HepG2 (cell line): Measurements from ENCODE around the gene PLPPR2. TPM values are rescaled to one million over a fixed set of nuclear protein-coding genes. Genes with fewer than 3 reads are reported as not detected.

Experiments used
- AKNA ChIP-seq: sonication (generic); formaldehyde crosslinking; IDR thresholded peaks from 2 replicates; pipeline ENCODE4 v1.4.0; 2020; ENCODE audit warnings: missing genetic modification reagents, borderline replicate concordance
- ASH2L ChIP-seq: fragments of 300-600, 200-600 bp; sonication (generic); IDR thresholded peaks from 2 replicates; pipeline ENCODE4 v1.7.0; 2017; ENCODE audit warnings: low read depth, mild to moderate bottlenecking, moderate library complexity, mixed read lengths, low read length; ENCODE audit not compliant: insufficient read length
- HNF1A ChIP-seq, 2 experiments: sonication (generic) in 1 of 2; formaldehyde crosslinking in 1 of 2; IDR thresholded peaks; 2 replicates each; pipeline versions ENCODE4 v1.4.0 to v1.6.1; 2016 to 2020; ENCODE audit warnings: borderline replicate concordance in 1 of 2, low read depth in 1 of 2, mild to moderate bottlenecking in 1 of 2, missing genetic modification reagents in 1 of 2
- KMT2A ChIP-seq: sonication (generic); formaldehyde crosslinking; IDR thresholded peaks from 2 replicates; pipeline ENCODE4 v1.4.0; 2020; ENCODE audit warnings: missing genetic modification reagents
- PREB ChIP-seq: sonication (generic); formaldehyde crosslinking; IDR thresholded peaks from 2 replicates; pipeline ENCODE4 v1.4.0; 2020; ENCODE audit warnings: missing genetic modification reagents
- RAD51 ChIP-seq: fragments of 450-650 bp; IDR thresholded peaks from 2 replicates; pipeline ENCODE4 v1.6.1; 2016; ENCODE audit warnings: borderline replicate concordance
- RORA ChIP-seq: sonication (generic); formaldehyde crosslinking; IDR thresholded peaks from 2 replicates; pipeline ENCODE4 v1.5.0; 2020; ENCODE audit warnings: mild to moderate bottlenecking, missing genetic modification reagents, moderate library complexity
- ZBTB37 ChIP-seq: sonication (generic); formaldehyde crosslinking; IDR thresholded peaks from 2 replicates; pipeline ENCODE4 v1.4.0; 2020; ENCODE audit warnings: mild to moderate bottlenecking, missing genetic modification reagents
- ZFP36 ChIP-seq: fragments of 150-350 bp; IDR thresholded peaks from 2 replicates; pipeline ENCODE4 v1.6.1; 2018; ENCODE audit warnings: borderline replicate concordance, low read length, low read depth; ENCODE audit not compliant: partially characterized antibody
- ZFP36L1 ChIP-seq: sonication (generic); formaldehyde crosslinking; IDR thresholded peaks from 2 replicates; pipeline ENCODE4 v1.8.0; 2022; ENCODE audit warnings: mild to moderate bottlenecking, missing genetic modification reagents, moderate library complexity
- ZMAT3 ChIP-seq: sonication (generic); formaldehyde crosslinking; conservative IDR thresholded peaks from 2 replicates; pipeline ENCODE4 v1.7.0; 2021; ENCODE audit warnings: missing genetic modification reagents
- ZNF143 ChIP-seq: sonication (generic); formaldehyde crosslinking; IDR thresholded peaks from 2 replicates; pipeline ENCODE4 v1.4.0; 2020; ENCODE audit warnings: missing genetic modification reagents
- ZNF350 ChIP-seq: sonication (generic); formaldehyde crosslinking; IDR thresholded peaks from 2 replicates; pipeline ENCODE4 v1.4.0; 2020; ENCODE audit warnings: mild to moderate bottlenecking, low read depth, missing genetic modification reagents, borderline replicate concordance
- ZNF549 ChIP-seq: sonication (generic); formaldehyde crosslinking; IDR thresholded peaks from 2 replicates; pipeline ENCODE4 v1.5.0; 2020; ENCODE audit warnings: missing genetic modification reagents
- ZNF558 ChIP-seq: sonication (generic); formaldehyde crosslinking; IDR thresholded peaks from 2 replicates; pipeline ENCODE4 v1.9.0; 2022; ENCODE audit warnings: mild to moderate bottlenecking, missing genetic modification reagents, borderline replicate concordance
- ZNF7 ChIP-seq: IDR thresholded peaks from 2 replicates; pipeline ENCODE4 v1.6.1; 2016; ENCODE audit warnings: missing biosample characterization, missing genetic modification reagents
- ZNF772 ChIP-seq: sonication (generic); formaldehyde crosslinking; IDR thresholded peaks from 2 replicates; pipeline ENCODE4 v1.5.0; 2020; ENCODE audit warnings: mild to moderate bottlenecking, missing genetic modification reagents
- polyA plus RNA-seq, 8 experiments: library from polyadenylated mRNA; depleted of rRNA in 3 of 8; stranded (reverse) in 7 of 8; unstranded in 1 of 8; fragments of >200 nt; fragmentation: Illumina TruSeq in 4 of 8; extraction: Trizol in 4 of 8; gene quantifications; 2 replicates each; pipeline versions ENCODE4 v1.2.1 to v1.2.3, GENCODE V29; 2011 to 2016; ENCODE audit warnings: low read depth in 4 of 8, missing spikeins in 1 of 8, mixed read lengths in 1 of 8; ENCODE audit not compliant: insufficient read depth in 1 of 8
- total RNA-seq, 5 experiments: library from RNA; depleted of rRNA; stranded (reverse); fragments of >200 nt; fragmentation: Illumina TruSeq; extraction: Trizol; gene quantifications; 2 replicates each; pipeline ENCODE4 v1.2.3, GENCODE V29; 2016; ENCODE audit warnings: low read depth in 1 of 5

The PLPPR2 gene
- total and polyA plus RNA-seq, 2 of the 13 experiments (the other 11 are each of a cell fraction or from before 2014, with no cell fraction given): 1.5 to 2.1 TPM

- TF ChIP-seq AKNA (CRISPR knock-in tag) (no peak), ZNF143 (CRISPR knock-in tag) (0 out of 2 replicates have a peak, but pooled peaks have one; percentile 51), ZFP36L1 (CRISPR knock-in tag) (no peak), ZFP36 (no peak), KMT2A (no peak), HNF1A (IDR thresholded peaks at IDR 0.05; ENCODE audit: low read depth) (no peak), HNF1A (CRISPR knock-in tag; IDR thresholded peaks at IDR 0.05; ENCODE audit: borderline replicate concordance) (peak; percentile 33; the same call in 1 of the 2 replicates), ZNF7 (CRISPR knock-in tag) (no peak), ASH2L (no peak), ZMAT3 (CRISPR knock-in tag) (no peak), ZNF772 (CRISPR knock-in tag) (no peak), RAD51 (no peak), ZNF558 (CRISPR knock-in tag) (peak; percentile 51; the same call in 1 of the 2 replicates), RORA (CRISPR knock-in tag) (no peak), ZNF549 (no peak), ZNF350 (peak; percentile 31; the same call in 1 of the 2 replicates), ZBTB37 (CRISPR knock-in tag) (no peak), PREB (no peak)
Observed at GRCh38 chr19:11375143-11375948, 20.1 kb downstream of the PLPPR2 start (continued).
